ENCODE measurements around the gene CYB561A3. TPM values are rescaled to one million over a fixed set of nuclear protein-coding genes. Genes with fewer than 3 reads are reported as not detected.
A peak's percentile ranks its signal among the peaks of the same experiment; 100 is the strongest.

The CYB561A3 gene
- total RNA-seq, 2 donors from 2014 or later = 17.3 to 22.8 TPM

GRCh38 chr11:61401573-61401972 lies 39.9 kb upstream of the CYB561A3 start:
- H3K4me1 Mint-ChIP-seq = peaks cover 1% of the 10 kb centered on the region
- WGBS, 2 experiments (ENCODE audit: insufficient coverage in 1 of 2, insufficient read length in 1 of 2) = 97 to 100% methylated on average over 2 of the region's 2 CpGs
- H3K36me3 ChIP-seq (ENCODE audit: control insufficient read depth, insufficient read depth, low read length) = peaks cover 63% of the 10 kb centered on the region

GRCh38 chr11:61401173-61401572 lies 39.5 kb upstream of the CYB561A3 start:
- H3K4me3 Mint-ChIP-seq = no peak overlapping the region
- no peaks in the 10 kb centered on the region for H3K27me3 Mint-ChIP-seq (ENCODE audit: insufficient read depth)
- no peaks in the 10 kb centered on the region for H3K27me3 ChIP-seq (ENCODE audit: control insufficient read depth, insufficient read depth, low read length, poor library complexity, severe bottlenecking)
- WGBS, 2 experiments (ENCODE audit: insufficient coverage in 1 of 2, insufficient read length in 1 of 2) = 92 to 95% methylated on average over 2 of the region's 2 CpGs
- H3K27ac ChIP-seq (ENCODE audit: low read depth, low read length) = peak overlapping the region; percentile 18
- H3K4me1 Mint-ChIP-seq = peaks cover 1% of the 10 kb centered on the region
- H3K9me3 ChIP-seq (ENCODE audit: control insufficient read depth, low read length) = no peaks in the 10 kb centered on the region
- DNase-seq = no peak
- no peak overlapping the region for H3K27ac Mint-ChIP-seq
- no peak overlapping the region for H3K9ac ChIP-seq (ENCODE audit: extremely low read depth, low read length, poor library complexity, severe bottlenecking)
- H3K4me3 ChIP-seq (ENCODE audit: low read length) = no peak overlapping the region
- no peaks in the 10 kb centered on the region for H3K4me1 ChIP-seq (ENCODE audit: control insufficient read depth, insufficient read depth, low read length)
- TF ChIP-seq CTCF (conservative IDR thresholded peaks at IDR 0.05) = no peak
- H3K36me3 Mint-ChIP-seq (ENCODE audit: low read depth) = peaks cover 52% of the 10 kb centered on the region
- peaks cover 60% of the 10 kb centered on the region for H3K36me3 ChIP-seq (ENCODE audit: control insufficient read depth, insufficient read depth, low read length)
- H3K9me3 Mint-ChIP-seq = no peaks in the 10 kb centered on the region

More at GRCh38 chr11:61401573-61401972, 39.9 kb upstream of the CYB561A3 start:
- H3K9me3 Mint-ChIP-seq = no peaks in the 10 kb centered on the region
- no peaks in the 10 kb centered on the region for H3K4me1 ChIP-seq (ENCODE audit: control insufficient read depth, insufficient read depth, low read length)
- TF ChIP-seq CTCF (conservative IDR thresholded peaks at IDR 0.05) = no peak
- no peak overlapping the region for H3K27ac Mint-ChIP-seq
- no peaks in the 10 kb centered on the region for H3K9me3 ChIP-seq (ENCODE audit: control insufficient read depth, low read length)
- H3K4me3 ChIP-seq (ENCODE audit: low read length) = no peak overlapping the region
- DNase-seq = no peak
- H3K36me3 Mint-ChIP-seq (ENCODE audit: low read depth) = peaks cover 53% of the 10 kb centered on the region
- no peaks in the 10 kb centered on the region for H3K27me3 Mint-ChIP-seq (ENCODE audit: insufficient read depth)
- H3K4me3 Mint-ChIP-seq = no peak overlapping the region
- no peak overlapping the region for H3K9ac ChIP-seq (ENCODE audit: extremely low read depth, low read length, poor library complexity, severe bottlenecking)
- no peaks in the 10 kb centered on the region for H3K27me3 ChIP-seq (ENCODE audit: control insufficient read depth, insufficient read depth, low read length, poor library complexity, severe bottlenecking)
- no peak overlapping the region for H3K27ac ChIP-seq (ENCODE audit: low read depth, low read length)

GRCh38 chr11:61392981-61393595 lies 31.4 kb upstream of the CYB561A3 start:
- H3K4me1 Mint-ChIP-seq = peaks cover 13% of the 10 kb centered on the region
- H3K27ac Mint-ChIP-seq = peak overlapping the region; percentile 93
- no peaks in the 10 kb centered on the region for H3K27me3 ChIP-seq (ENCODE audit: control insufficient read depth, insufficient read depth, low read length, poor library complexity, severe bottlenecking)
- H3K36me3 Mint-ChIP-seq (ENCODE audit: low read depth) = peaks cover 37% of the 10 kb centered on the region
- peak; percentile 60 for DNase-seq
- H3K9me3 Mint-ChIP-seq = peaks cover 18% of the 10 kb centered on the region
- 7 to 14% methylated on average over 5 to 15 of the region's 15 CpGs for WGBS, 2 experiments (ENCODE audit: insufficient coverage in 1 of 2, insufficient read length in 1 of 2)
- no peak overlapping the region for H3K27ac ChIP-seq (ENCODE audit: low read depth, low read length)
- peaks cover 10% of the 10 kb centered on the region for H3K27me3 Mint-ChIP-seq (ENCODE audit: insufficient read depth)
- H3K9ac ChIP-seq (ENCODE audit: extremely low read depth, low read length, poor library complexity, severe bottlenecking) = peak overlapping the region; percentile 59
- peak overlapping the region; percentile 95 for H3K4me3 ChIP-seq (ENCODE audit: low read length)
- TF ChIP-seq CTCF (conservative IDR thresholded peaks at IDR 0.05) = peak; percentile 29
- H3K4me3 Mint-ChIP-seq = peak overlapping the region; percentile 92
- H3K9me3 ChIP-seq (ENCODE audit: control insufficient read depth, low read length) = peaks cover 4% of the 10 kb centered on the region
- H3K36me3 ChIP-seq (ENCODE audit: control insufficient read depth, insufficient read depth, low read length) = peaks cover 23% of the 10 kb centered on the region
- H3K4me1 ChIP-seq (ENCODE audit: control insufficient read depth, insufficient read depth, low read length) = no peaks in the 10 kb centered on the region
